Gastroesophageal sphincter (tissue), 3 donors: ENCODE results near the gene NXF1.
A peak's percentile ranks its signal among the peaks of the same experiment; 100 is the strongest.

ENCODE experiments used
- CTCF ChIP-seq, 4 experiments: fragments of 200-600 bp in 2 of 4; fragments of 450-650 bp in 2 of 4; sonication (generic) in 1 of 4; IDR thresholded peaks; one replicate each; pipeline ENCODE4 v1.5.1; 2017 to 2019; ENCODE audit warnings: antibody characterized with exemption in 4 of 4, mild to moderate bottlenecking in 2 of 4, moderate library complexity in 2 of 4
- EP300 ChIP-seq: sonication (generic); formaldehyde crosslinking; IDR thresholded peaks from one replicate; pipeline ENCODE4 v1.6.1; 2017; ENCODE audit warnings: antibody characterized with exemption, mild to moderate bottlenecking
- POLR2A ChIP-seq, 2 donors: fragments of 450-650 bp; IDR thresholded peaks; one replicate each; pipeline ENCODE4 v1.6.1; 2017; ENCODE audit warnings: antibody characterized with exemption in 2 of 2, mild to moderate bottlenecking in 2 of 2, moderate library complexity in 1 of 2
- POLR2AphosphoS5 ChIP-seq: sonication (generic); formaldehyde crosslinking; IDR thresholded peaks from one replicate; pipeline ENCODE4 v1.6.1; 2017; ENCODE audit warnings: antibody characterized with exemption

- TF ChIP-seq CTCF (IDR thresholded peaks at IDR 0.05), result peak in 3 of 4 experiments; percentile 34 to 48 (median 46)
- TF ChIP-seq POLR2AphosphoS5, result peak; percentile 100
- TF ChIP-seq POLR2A (IDR thresholded peaks at IDR 0.05), result peak; percentile 100
- TF ChIP-seq EP300, result no peak
Measured at GRCh38 chr11:62805076-62805892, at the start of gene NXF1.
